AG04449 (cell line): ENCODE results near the gene MAML1.
"Not testable (repeated sequence)": the region's sequence is repeated elsewhere in the genome, so short reads cannot be mapped to it uniquely, and the experiment has no call there.

Experiments used
- CTCF ChIA-PET: fragments of 350-600 bp; formaldehyde crosslinking; extraction: SDS; loops from one replicate; lab custom pipeline; 2021; ENCODE audit warnings: antibody characterized with exemption; lab: Yijun Ruan, JAX
- POLR2A ChIA-PET: fragments of 400-600, 350-600 bp; formaldehyde crosslinking; extraction: SDS; loops from one replicate; lab custom pipeline; 2020; ENCODE audit warnings: antibody characterized with exemption, inconsistent platforms; lab: Yijun Ruan, JAX
- DNase-seq: peaks from one replicate; pipeline ENCODE4 v3.0.0-alpha.2; 2010; ENCODE audit warnings: low read depth, low spot score
- H3K4me3 ChIP-seq: 2 replicates; pipeline ENCODE4 v1.5.1; 2011; ENCODE audit warnings: low read depth, mild to moderate bottlenecking, control low read depth, low read length
- CTCF ChIP-seq: IDR thresholded peaks from one replicate; pipeline ENCODE4 v1.5.1; 2011; ENCODE audit warnings: mild to moderate bottlenecking, moderate library complexity, low read length, control low read depth, inconsistent platforms; ENCODE audit not compliant: insufficient read depth; ENCODE audit errors: missing control alignments

Gene MAML1

GRCh38 chr5:179732412-179732917, at the start of gene MAML1:
TSS of gene MAML1 (plus strand) at chr5:179732822. CDS start at chr5:179733113, 291 bp downstream.
- no peak for TF ChIP-seq CTCF
- DNase-seq: peak; percentile 99
- ChIA-PET CTCF (interaction anchor here (0.6 to 1.5 kb wide), 5 partner anchors 18 to 109 kb away, joined by 3 to 4 read pairs (median 3); partner anchors contain the start of gene HNRNPH1), POLR2A (interaction anchor here (0.6 to 1.4 kb wide), 9 partner anchors 12 to 146 kb away, joined by 3 to 8 read pairs (median 4); partner anchors contain the start of genes HNRNPH1 and SQSTM1)
- peak within 1 kb of the TSS; percentile 79 for H3K4me3 ChIP-seq

GRCh38 chr5:179689212-179689611, 43.4 kb upstream of the MAML1 start:
- POLR2A ChIA-PET, DNase-seq, H3K4me3 ChIP-seq: not testable (repeated sequence)
- CTCF ChIA-PET: interaction anchor here (1.3 to 3.7 kb wide), 2 partner anchors 9 to 74 kb away, joined by 3 to 16 read pairs; partner anchors contain the start of gene CBY3

GRCh38 chr5:179694561-179694960, 38.1 kb upstream of the MAML1 start:
- POLR2A ChIA-PET: interaction anchor here (0.6 kb wide), 1 partner anchor 75 kb away, joined by 3 read pairs; no protein-coding TSS in a partner anchor
- no peak for DNase-seq
- no peak overlapping the region for H3K4me3 ChIP-seq
- CTCF ChIA-PET: interaction anchor here (0.9 kb wide), 1 partner anchor 11 kb away, joined by 3 read pairs; no protein-coding TSS in a partner anchor
- TF ChIP-seq CTCF: no peak

GRCh38 chr5:179696603-179697002, 36.0 kb upstream of the MAML1 start:
- no peak for DNase-seq
- no peak overlapping the region for H3K4me3 ChIP-seq
- POLR2A ChIA-PET: no interaction called here
- CTCF ChIA-PET: interaction anchor here (1.3 to 1.5 kb wide), 2 partner anchors 18 to 67 kb away, joined by 4 to 5 read pairs; no protein-coding TSS in a partner anchor
- TF ChIP-seq CTCF: no peak

GRCh38 chr5:179697108-179697507, 35.5 kb upstream of the MAML1 start:
- DNase-seq: no peak
- ChIA-PET POLR2A (no interaction called here), CTCF (interaction anchor here (0.9 to 1.5 kb wide), 3 partner anchors 10 to 67 kb away, joined by 4 to 5 read pairs (median 5); no protein-coding TSS in a partner anchor)
- no peak overlapping the region for H3K4me3 ChIP-seq
- no peak for TF ChIP-seq CTCF

GRCh38 chr5:179697543-179697942, 35.1 kb upstream of the MAML1 start:
- CTCF ChIA-PET: interaction anchor here (0.9 to 1.5 kb wide), 3 partner anchors 10 to 66 kb away, joined by 4 to 5 read pairs (median 5); no protein-coding TSS in a partner anchor
- DNase-seq, POLR2A ChIA-PET: not testable (repeated sequence)
- peak overlapping the region; percentile 81 for H3K4me3 ChIP-seq

GRCh38 chr5:179697993-179698934, 34.4 kb upstream of the MAML1 start:
- peak overlapping the region; percentile 92 for H3K4me3 ChIP-seq
- CTCF ChIA-PET: no interaction called here
- POLR2A ChIA-PET: interaction anchor here (0.6 kb wide), 1 partner anchor 38 kb away, joined by 4 read pairs; no protein-coding TSS in a partner anchor
- DNase-seq: peak; percentile 92
- no peak for TF ChIP-seq CTCF
